ENCODE results near the gene TUBA1C. TPM values are rescaled to one million over a fixed set of nuclear protein-coding genes. Genes with fewer than 3 reads are reported as not detected.
"Not testable (repeated sequence)": the region's sequence is repeated elsewhere in the genome, so short reads cannot be mapped to it uniquely, and the experiment has no call there.

TUBA1C gene
- total and polyA plus RNA-seq, 9 donors: 48.5 to 101 (median 78.5) TPM

- Histone ChIP-seq H3K36me3 (ENCODE audit: control insufficient read depth, insufficient read depth, low read length) (no peaks in the 10 kb centered on the region), H3K9me3 (replicated peaks; ENCODE audit: control insufficient read depth, low read depth, low read length) (no peaks in the 10 kb centered on the region), H3K27me3 (ENCODE audit: control insufficient read depth, insufficient read depth, low read length) (peaks cover 12% of the 10 kb centered on the region), H3K4me3 (ENCODE audit: low read length) (no peak overlapping the region), H3K4me1 (ENCODE audit: control insufficient read depth, insufficient read depth, low read length) (no peaks in the 10 kb centered on the region), H3K27ac (ENCODE audit: low read length) (no peak overlapping the region)
- 88% methylated on average over 1 of the region's 7 CpGs for WGBS (ENCODE audit: insufficient coverage)
- DNase-seq: no peak
These were observed 44.5 kb downstream of the TUBA1C start for GRCh38 chr12:49309386-49309785.

DNA sequence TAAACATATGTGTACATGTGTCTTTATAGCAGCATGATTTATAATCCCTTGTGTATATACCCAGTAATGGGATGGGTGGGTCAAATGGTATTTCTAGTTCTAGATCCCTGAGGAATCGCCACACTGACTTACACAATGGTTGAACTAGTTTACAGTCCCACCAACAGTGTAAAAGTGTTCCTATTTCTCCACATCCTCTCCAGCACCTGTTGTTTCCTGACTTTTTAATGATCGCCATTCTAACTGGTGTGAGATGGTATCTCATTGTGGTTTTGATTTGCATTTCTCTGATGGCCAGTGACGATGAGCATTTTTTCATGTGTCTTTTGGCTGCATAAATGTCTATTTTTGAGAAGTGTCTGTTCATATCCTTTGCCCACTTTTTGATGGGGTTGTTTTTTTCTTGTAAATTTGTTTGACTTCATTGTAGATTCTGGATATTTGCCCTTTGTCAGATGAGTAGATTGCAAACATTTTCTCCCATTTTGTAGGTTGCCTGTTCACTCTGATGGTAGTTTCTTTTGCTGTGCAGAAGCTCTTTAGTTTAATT, 45.6 kb downstream of the TUBA1C start:
- H3K9me3 ChIP-seq (replicated peaks; ENCODE audit: control insufficient read depth, low read depth, low read length); DNase-seq; H3K4me3 ChIP-seq (ENCODE audit: low read length); H3K4me1 ChIP-seq (ENCODE audit: control insufficient read depth, insufficient read depth, low read length); H3K27ac ChIP-seq (ENCODE audit: low read length); H3K36me3 ChIP-seq (ENCODE audit: control insufficient read depth, insufficient read depth, low read length): not testable (repeated sequence)
- peaks cover 12% of the 10 kb centered on the region for H3K27me3 ChIP-seq (ENCODE audit: control insufficient read depth, insufficient read depth, low read length)
- no CpG with 5 or more reads among the region's 3 CpGs for whole genome bisulfite sequencing (ENCODE audit: insufficient coverage)

DNA sequence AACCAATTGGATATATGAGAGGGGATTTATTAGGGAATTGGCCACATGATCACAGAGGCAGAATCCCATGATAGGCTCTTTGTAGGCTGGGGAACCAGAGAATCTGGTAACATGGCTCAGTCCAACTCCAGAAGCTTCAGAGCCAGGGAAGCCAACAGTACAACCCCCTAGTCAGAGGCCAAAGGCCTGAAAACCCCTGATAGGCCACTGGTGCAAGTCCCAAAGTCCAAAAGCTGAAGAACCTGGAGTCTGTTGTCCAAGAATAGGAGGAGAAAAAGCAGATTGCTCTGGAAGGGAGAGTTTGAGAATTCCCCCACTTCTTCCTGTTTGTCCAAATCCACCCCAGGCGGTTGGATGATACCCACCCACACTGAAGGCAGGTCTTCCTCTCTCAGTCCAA, 49.9 kb downstream of the TUBA1C start:
- DNase-seq: no peak
- no peak overlapping the region for H3K4me3 ChIP-seq (ENCODE audit: low read length)
- no peaks in the 10 kb centered on the region for H3K9me3 ChIP-seq (replicated peaks; ENCODE audit: control insufficient read depth, low read depth, low read length)
- H3K27ac ChIP-seq (ENCODE audit: low read length): no peak overlapping the region
- no peaks in the 10 kb centered on the region for H3K4me1 ChIP-seq (ENCODE audit: control insufficient read depth, insufficient read depth, low read length)
- H3K27me3 ChIP-seq (ENCODE audit: control insufficient read depth, insufficient read depth, low read length): peaks cover 3% of the 10 kb centered on the region
- WGBS (ENCODE audit: insufficient coverage): 75% methylated on average over 1 of the region's 1 CpG
- H3K36me3 ChIP-seq (ENCODE audit: control insufficient read depth, insufficient read depth, low read length): no peaks in the 10 kb centered on the region

DNA sequence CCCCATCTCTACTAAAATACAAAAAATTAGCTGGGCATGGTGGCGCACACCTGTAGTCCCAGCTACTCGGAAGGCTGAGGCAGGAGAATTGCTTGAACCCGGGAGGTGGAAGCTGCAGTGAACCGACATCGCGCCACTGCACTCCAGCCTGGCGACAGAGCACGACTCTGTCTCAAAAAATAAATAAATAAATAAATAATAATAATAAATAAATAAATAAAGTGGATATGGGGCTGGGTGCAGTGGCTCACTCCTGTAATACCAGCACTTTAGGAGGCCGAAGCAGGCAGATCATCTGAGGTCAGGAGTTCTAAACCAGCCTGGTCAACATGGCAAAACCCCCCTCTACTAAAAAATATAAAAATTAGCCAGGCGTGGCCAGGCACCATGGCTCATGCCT, 52.2 kb downstream of the TUBA1C start:
- H3K4me1 ChIP-seq (ENCODE audit: control insufficient read depth, insufficient read depth, low read length); H3K36me3 ChIP-seq (ENCODE audit: control insufficient read depth, insufficient read depth, low read length); H3K27ac ChIP-seq (ENCODE audit: low read length); H3K4me3 ChIP-seq (ENCODE audit: low read length); DNase-seq; H3K27me3 ChIP-seq (ENCODE audit: control insufficient read depth, insufficient read depth, low read length); H3K9me3 ChIP-seq (replicated peaks; ENCODE audit: control insufficient read depth, low read depth, low read length): not testable (repeated sequence)
- WGBS (ENCODE audit: insufficient coverage): 92% methylated on average over 3 of the region's 10 CpGs

- H3K27me3 ChIP-seq (ENCODE audit: control insufficient read depth, insufficient read depth, low read length); H3K4me3 ChIP-seq (ENCODE audit: low read length); DNase-seq; H3K36me3 ChIP-seq (ENCODE audit: control insufficient read depth, insufficient read depth, low read length); H3K27ac ChIP-seq (ENCODE audit: low read length); H3K9me3 ChIP-seq (replicated peaks; ENCODE audit: control insufficient read depth, low read depth, low read length): not testable (repeated sequence)
- H3K4me1 ChIP-seq (ENCODE audit: control insufficient read depth, insufficient read depth, low read length): peaks cover 13% of the 10 kb centered on the region
- WGBS (ENCODE audit: insufficient coverage): 93% methylated on average over 6 of the region's 9 CpGs
These were observed 55.7 kb downstream of the TUBA1C start for GRCh38 chr12:49320411-49321103.

- H3K4me3 ChIP-seq (ENCODE audit: low read length): peak overlapping the region; percentile 91
- H3K27me3 ChIP-seq (ENCODE audit: control insufficient read depth, insufficient read depth, low read length): peaks cover 3% of the 10 kb centered on the region
- peak overlapping the region; percentile 79 for H3K27ac ChIP-seq (ENCODE audit: low read length)
- H3K9me3 ChIP-seq (replicated peaks; ENCODE audit: control insufficient read depth, low read depth, low read length): no peaks in the 10 kb centered on the region
- peaks cover 13% of the 10 kb centered on the region for H3K4me1 ChIP-seq (ENCODE audit: control insufficient read depth, insufficient read depth, low read length)
- peaks cover 20% of the 10 kb centered on the region for H3K36me3 ChIP-seq (ENCODE audit: control insufficient read depth, insufficient read depth, low read length)
- WGBS (ENCODE audit: insufficient coverage): 33% methylated on average over 6 of the region's 12 CpGs
- DNase-seq: no peak
These were observed 57.5 kb downstream of the TUBA1C start for GRCh38 chr12:49322367-49322707.

DNA sequence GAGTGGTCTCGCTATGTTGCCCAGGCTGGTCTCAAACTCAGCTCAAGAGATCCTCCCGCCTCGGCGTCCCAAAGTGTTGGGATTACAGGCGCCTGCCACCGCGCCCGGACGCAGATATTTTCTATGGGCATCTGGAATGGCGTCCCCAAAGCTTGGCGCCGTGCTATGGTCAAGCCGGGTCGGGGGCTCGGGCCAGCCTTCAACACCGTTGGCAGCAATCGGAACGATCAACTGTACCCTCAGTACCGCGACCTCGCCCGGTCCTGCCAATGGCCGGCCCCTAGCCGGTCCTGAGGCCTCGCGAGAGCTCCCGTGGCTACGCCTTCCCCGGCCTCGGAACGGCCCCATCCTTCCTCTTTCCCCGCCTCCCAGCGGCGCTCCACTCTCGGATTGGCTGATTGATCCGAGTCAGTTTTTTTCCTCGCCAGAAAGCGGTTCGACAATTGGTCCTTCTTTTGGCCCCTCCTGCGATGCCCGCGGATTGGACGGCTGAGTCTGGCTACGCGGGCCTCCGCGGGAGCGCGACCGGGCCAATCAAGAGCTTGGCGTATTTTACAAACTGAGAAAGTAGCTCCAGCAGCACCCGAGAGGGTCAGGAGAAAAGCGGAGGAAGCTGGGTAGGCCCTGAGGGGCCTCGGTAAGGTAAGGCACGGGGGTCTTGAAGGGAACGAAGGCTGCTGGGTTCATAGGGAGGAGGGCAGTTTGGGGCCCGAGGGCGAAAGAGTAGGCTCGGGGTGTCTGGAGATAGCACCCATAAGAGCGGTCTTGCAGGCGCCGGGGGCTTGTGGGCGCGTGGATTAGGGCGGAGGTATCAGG, 58.0 kb downstream of the TUBA1C start, which contains the start of gene TROAP:
TSS of gene TROAP (plus strand) at position 548 of the 816 bp plus-strand sequence. CDS start 354 bp downstream, outside the sequence.
- Histone ChIP-seq H3K4me1 (ENCODE audit: control insufficient read depth, insufficient read depth, low read length) (peaks cover 13% of the 10 kb centered on the region), H3K4me3 (ENCODE audit: low read length) (peak within 1 kb of the TSS; percentile 91), H3K36me3 (ENCODE audit: control insufficient read depth, insufficient read depth, low read length) (peaks cover 22% of the 10 kb centered on the region), H3K27me3 (ENCODE audit: control insufficient read depth, insufficient read depth, low read length) (peaks cover 3% of the 10 kb centered on the region), H3K27ac (ENCODE audit: low read length) (peak within 1 kb of the TSS; percentile 79), H3K9me3 (replicated peaks; ENCODE audit: control insufficient read depth, low read depth, low read length) (no peaks in the 10 kb centered on the region)
- DNase-seq: peak; percentile 100
- WGBS (ENCODE audit: insufficient coverage): under 1% methylated on average over 64 of the region's 65 CpGs

DNA sequence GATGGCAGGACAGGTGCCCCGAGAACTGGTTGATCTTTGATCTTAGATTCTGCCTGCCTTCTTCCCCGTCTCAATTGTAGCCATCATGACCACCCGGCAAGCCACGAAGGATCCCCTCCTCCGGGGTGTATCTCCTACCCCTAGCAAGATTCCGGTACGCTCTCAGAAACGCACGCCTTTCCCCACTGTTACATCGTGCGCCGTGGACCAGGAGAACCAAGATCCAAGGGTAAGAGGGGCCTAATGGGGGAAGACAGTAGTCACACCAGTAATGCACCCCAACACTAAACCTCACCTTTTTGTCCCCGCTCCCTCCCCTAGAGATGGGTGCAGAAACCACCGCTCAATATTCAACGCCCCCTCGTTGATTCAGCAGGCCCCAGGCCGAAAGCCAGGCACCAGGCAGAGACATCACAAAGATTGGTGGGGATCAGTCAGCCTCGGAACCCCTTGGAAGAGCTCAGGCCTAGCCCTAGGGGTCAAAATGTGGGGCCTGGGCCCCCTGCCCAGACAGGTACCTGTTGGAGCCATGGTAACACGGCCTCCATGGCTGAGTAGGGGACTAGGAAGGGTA, 58.7 kb downstream of the TUBA1C start:
- 0% methylated on average over 3 of the region's 19 CpGs for WGBS (ENCODE audit: insufficient coverage)
- Histone ChIP-seq H3K4me1 (ENCODE audit: control insufficient read depth, insufficient read depth, low read length) (peaks cover 13% of the 10 kb centered on the region), H3K27ac (ENCODE audit: low read length) (no peak overlapping the region)

More for the DNA sequence above, 58.7 kb downstream of the TUBA1C start:
- Histone ChIP-seq H3K36me3 (ENCODE audit: control insufficient read depth, insufficient read depth, low read length) (peaks cover 22% of the 10 kb centered on the region), H3K9me3 (replicated peaks; ENCODE audit: control insufficient read depth, low read depth, low read length) (no peaks in the 10 kb centered on the region), H3K27me3 (ENCODE audit: control insufficient read depth, insufficient read depth, low read length) (no peaks in the 10 kb centered on the region), H3K4me3 (ENCODE audit: low read length) (peak overlapping the region; percentile 91)
- DNase-seq: no peak

All from muscle of leg (tissue), 11 donors.